GM19239 (cell line): ENCODE data around the gene FAM156A.
"Not testable (repeated sequence)": the region's sequence is repeated elsewhere in the genome, so short reads cannot be mapped to it uniquely, and the experiment has no call there.

Source experiments
- DNase-seq: peaks from one replicate; pipeline ENCODE4 v3.0.0; 2011; ENCODE audit warnings: low spot score; ENCODE audit not compliant: insufficient read length
- FAIRE-seq: peaks from 2 replicates; lab custom pipeline; 2011; peaks lifted over from hg19 to GRCh38; lab: Jason Lieb, UNC

Gene FAM156A

GRCh38 chrX:52967922-52968321, 9.6 kb upstream of the FAM156A start:
- not testable (repeated sequence) for FAIRE-seq, DNase-seq

GRCh38 chrX:52966993-52967738, 8.8 kb upstream of the FAM156A start:
- FAIRE-seq, DNase-seq: not testable (repeated sequence)

GRCh38 chrX:52958961-52959360, 643 bp upstream of the FAM156A start:
- FAIRE-seq, DNase-seq: not testable (repeated sequence)

GRCh38 chrX:52949884-52950283, 8.4 kb downstream of the FAM156A start:
- DNase-seq, FAIRE-seq: not testable (repeated sequence)

- not testable (repeated sequence) for FAIRE-seq, DNase-seq
Measured at GRCh38 chrX:52949325-52949724, 9.0 kb downstream of the FAM156A start.

- DNase-seq, FAIRE-seq: not testable (repeated sequence)
Measured at GRCh38 chrX:52948265-52948664, 10.1 kb downstream of the FAM156A start.

- not testable (repeated sequence) for DNase-seq, FAIRE-seq
Measured at GRCh38 chrX:52947501-52947900, 10.8 kb downstream of the FAM156A start.

- FAIRE-seq, DNase-seq: not testable (repeated sequence)
Measured at GRCh38 chrX:52945838-52946494, 12.4 kb downstream of the FAM156A start.

GRCh38 chrX:52941728-52942127, 16.6 kb downstream of the FAM156A start:
- FAIRE-seq, DNase-seq: not testable (repeated sequence)

- DNase-seq, result not testable (repeated sequence)
- peak; percentile 67 for FAIRE-seq
Measured at GRCh38 chrX:52940704-52941103, 17.6 kb downstream of the FAM156A start.

GRCh38 chrX:52935470-52935784, 22.9 kb downstream of the FAM156A start:
- peak; percentile 64 for FAIRE-seq
- DNase-seq, result not testable (repeated sequence)

- FAIRE-seq (peak; percentile 94), DNase-seq (peak; percentile 48)
Measured at GRCh38 chrX:52934704-52935469, 23.4 kb downstream of the FAM156A start.

GRCh38 chrX:52933976-52934703, 24.2 kb downstream of the FAM156A start:
- no peak for DNase-seq
- peak; percentile 11 for FAIRE-seq

GRCh38 chrX:52933213-52933612, 25.1 kb downstream of the FAM156A start:
- FAIRE-seq (no peak), DNase-seq (no peak)

GRCh38 chrX:52930214-52930613, 28.1 kb downstream of the FAM156A start:
- not testable (repeated sequence) for FAIRE-seq, DNase-seq

GRCh38 chrX:52923781-52924241, 34.5 kb downstream of the FAM156A start:
- FAIRE-seq (peak; percentile 99), DNase-seq (no peak)

GRCh38 chrX:52914704-52915103, 43.6 kb downstream of the FAM156A start:
- FAIRE-seq, DNase-seq: not testable (repeated sequence)

GRCh38 chrX:52913681-52914080, 44.6 kb downstream of the FAM156A start:
- not testable (repeated sequence) for FAIRE-seq, DNase-seq

GRCh38 chrX:52909313-52909969, 48.9 kb downstream of the FAM156A start:
- FAIRE-seq, DNase-seq: not testable (repeated sequence)
